C1 segment of cervical spinal cord (tissue), 14 donors: ENCODE data around the gene SRMS.
"Not testable (repeated sequence)": the region's sequence is repeated elsewhere in the genome, so short reads cannot be mapped to it uniquely, and the experiment has no call there.

Source experiments
- DNase-seq, 14 donors: peaks; one replicate each; lab custom pipeline; 2025; lab: John Stamatoyannopoulos, UW

Gene SRMS

DNA sequence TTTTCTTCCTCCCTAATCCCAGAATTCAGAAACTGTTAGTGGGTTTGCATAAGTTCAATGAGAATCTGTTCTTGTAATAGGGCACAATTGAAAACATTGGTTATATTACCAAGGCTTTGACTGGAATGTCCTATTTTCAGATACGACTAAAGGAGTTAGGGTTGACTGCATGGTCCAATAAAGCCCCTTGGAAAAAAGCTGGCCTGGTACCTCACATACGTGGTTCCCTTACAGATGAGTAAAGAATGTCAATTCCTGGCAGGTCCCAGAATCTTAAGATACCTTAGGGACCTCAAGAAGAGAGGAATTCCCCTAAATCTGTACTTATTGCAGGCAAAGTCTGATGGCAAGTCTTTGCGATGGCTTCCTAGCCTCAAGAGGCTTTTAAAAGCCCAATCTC is 22.4 kb downstream of the SRMS start:
- DNase-seq, result no peak

DNA sequence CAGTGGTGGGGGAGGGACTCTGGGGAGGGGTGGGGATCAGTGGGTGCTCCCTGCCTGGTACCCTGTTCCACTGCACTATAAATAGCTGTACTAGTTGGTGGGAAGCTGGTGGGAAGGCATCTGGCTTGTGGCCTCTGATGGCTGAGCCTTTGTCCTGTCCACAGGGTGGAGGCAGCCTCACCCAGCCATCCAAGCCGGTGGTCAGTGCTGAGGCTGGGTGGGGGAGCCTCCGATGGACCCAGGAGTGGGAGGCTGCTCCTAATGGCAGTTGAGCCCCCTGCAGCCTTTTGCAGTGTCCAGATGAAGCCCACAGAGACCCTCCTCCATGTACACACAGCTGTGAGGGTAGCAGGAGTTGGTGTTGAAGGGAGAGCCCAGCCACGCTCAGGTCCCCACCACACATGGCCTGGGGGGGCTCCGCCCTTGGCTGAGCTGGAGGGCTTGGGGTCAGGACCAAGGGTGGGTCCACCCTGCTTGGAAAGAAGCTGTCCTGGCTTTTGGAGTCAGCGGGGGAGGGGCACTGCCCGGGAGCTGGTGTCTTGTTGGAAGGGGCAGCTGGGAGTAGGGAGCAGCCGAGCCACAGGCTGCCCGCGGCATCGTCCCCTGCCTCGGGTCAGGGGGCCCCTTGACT is 24.5 kb downstream of the SRMS start:
- no peak for DNase-seq

DNA sequence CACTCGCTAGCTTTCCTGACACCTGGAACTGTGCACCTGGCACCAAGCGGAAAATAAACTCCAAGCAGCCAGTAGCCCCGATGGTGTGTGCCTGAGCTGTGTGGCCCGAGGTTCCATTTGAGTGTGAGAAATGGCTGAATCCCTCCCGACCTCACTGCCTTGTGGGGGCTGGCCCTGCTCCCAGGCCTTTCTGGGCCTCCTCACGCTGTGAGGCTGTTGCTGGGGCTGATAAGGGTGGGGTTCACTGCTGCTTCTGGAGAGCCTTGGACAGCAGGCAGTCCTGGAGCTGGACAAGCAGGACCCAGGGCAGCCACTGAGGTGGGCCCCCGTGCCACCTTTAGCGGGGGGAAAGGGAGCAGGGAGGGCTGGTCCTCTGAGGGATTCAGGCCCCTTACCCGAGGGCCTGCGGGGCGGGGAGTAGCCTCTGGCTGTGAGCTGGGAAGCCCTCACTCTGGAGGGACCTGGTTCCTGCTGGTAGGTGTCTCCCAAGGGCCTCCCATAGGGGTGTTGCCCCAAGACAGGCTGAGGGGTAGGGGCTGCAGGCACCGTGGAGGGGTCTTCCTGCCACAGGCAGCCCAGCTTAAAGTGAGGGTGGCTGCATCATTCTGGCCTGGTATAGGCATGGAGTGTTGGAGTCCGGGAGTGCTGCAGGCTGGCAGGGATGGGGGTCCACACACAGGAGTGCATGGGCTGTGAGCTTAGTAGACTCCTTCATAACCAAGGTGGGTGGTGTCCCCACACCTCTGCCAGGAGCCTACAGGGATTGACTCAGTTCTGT is 25.3 kb downstream of the SRMS start:
- no peak for DNase-seq

DNA sequence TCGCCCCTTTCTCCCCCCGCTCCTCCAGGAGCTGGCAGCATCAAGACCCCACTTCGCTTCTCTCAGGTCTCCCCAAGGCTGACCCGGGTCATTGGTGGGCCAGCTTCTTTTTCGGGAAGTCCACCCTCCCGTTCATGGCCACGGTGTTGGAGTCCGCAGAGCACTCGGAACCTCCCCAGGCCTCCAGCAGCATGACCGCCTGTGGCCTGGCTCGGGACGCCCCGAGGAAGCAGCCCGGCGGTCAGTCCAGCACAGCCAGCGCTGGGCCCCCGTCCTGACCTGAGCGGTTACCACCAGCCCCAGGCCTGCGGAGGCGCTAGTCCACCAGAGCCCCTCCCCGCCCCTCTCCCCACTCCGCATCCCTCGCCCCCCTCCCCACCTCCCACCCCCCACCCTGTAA is 25.9 kb downstream of the SRMS start:
- no peak for DNase-seq

DNA sequence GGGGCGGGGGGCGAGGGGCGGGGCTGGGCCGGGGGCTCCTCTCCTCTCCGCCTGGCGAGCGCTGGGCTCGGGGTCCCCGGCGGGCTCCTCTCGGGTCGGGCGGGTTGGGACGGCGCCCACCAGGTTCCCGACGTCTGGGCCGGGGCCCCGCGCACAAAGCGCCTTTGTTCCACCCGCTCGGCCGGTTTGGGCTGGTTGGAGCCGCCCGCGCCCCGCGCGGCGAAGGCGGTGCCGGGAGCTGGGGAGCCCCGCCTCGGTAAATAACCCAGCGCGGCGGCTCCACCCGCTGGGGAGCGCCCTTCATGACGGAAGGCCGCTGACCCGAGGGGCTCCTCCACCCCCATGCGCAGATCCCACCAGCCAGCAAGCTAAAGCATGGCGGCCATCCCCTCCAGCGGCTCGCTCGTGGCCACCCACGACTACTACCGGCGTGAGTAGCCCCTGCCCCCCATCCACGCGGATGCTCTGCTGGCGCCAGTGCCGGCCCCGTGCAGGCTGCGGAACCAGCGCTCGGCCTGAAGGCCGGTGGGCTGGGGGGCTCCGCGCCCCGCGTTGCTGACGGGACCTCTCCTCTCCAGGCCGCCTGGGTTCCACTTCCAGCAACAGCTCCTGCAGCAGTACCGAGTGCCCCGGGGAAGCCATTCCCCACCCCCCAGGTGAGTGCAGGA is 26.5 kb downstream of the SRMS start:
- peak in 13 of 14 donors; percentile 11 to 85 (median 70) for DNase-seq

DNA sequence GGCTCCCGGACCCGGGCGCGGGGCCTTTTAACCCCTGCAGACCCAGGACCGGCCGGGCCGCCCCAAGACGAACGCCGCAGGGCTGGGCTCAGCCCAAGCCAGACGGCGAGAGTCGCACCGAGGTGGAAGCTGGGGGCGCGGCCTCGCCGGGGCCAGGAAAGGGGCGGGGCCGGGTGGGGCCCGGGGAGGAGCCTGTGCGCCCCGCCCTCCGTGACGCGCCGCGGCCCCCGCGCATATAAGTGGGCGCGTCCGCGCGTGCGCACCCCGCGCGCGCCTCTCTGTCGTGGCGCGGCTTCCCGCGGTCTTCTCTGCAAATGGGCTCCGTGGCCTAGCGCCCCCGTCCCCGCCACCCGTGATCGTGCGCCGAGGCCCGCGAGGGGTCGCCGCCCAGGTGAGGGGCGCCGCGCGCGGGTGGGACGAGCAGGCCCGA is 27.0 kb downstream of the SRMS start, which contains the start of gene PPDPF:
PPDPF (plus strand) TSS at position 262 of the 430 bp plus-strand sequence. CDS start 544 bp downstream, outside the sequence.
- DNase-seq, result peak in 13 of 14 donors; percentile 37 to 89 (median 70)

DNA sequence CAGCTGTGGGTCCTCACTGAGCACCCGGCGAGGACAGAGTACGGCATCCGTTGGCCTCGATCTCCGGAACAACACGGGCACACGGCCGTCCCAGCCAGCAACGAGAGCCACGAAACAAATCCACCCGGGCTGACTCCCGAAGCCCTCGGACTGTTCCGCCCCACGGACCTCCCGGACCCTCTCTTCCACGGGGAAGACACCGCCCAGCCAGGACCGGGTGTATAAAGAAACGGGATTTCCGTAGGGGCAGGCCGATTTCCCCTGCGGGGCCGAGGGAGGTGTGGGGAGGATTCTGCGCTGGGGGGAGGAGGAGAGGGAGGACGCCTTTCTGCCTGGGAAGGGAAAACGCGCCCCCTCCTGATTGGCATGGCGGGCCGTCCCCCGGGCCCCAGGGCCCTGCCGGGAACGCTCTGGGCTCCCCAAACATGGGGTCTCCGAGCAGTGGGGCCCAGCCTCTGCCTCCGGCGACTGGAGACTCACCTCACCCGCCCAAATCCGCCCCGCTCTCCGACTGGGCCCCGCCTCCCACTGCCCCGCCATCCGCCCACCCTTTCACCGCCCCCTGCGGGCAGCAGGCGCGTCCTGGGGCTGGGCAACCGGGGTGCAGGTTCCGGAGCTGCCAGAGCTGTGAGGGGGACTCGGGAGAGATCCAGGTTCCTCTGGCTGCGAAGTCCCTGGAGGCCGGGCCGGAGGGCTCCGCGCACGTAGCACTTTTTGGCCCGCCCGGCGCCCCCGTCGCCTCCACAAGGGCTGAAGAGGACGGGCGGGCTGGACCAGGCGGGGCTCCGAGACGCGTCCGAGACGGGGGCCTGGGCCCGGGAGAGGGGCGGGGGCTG is 27.7 kb downstream of the SRMS start:
- peak in 5 of 14 donors; percentile 57 to 72 (median 62) for DNase-seq

DNA sequence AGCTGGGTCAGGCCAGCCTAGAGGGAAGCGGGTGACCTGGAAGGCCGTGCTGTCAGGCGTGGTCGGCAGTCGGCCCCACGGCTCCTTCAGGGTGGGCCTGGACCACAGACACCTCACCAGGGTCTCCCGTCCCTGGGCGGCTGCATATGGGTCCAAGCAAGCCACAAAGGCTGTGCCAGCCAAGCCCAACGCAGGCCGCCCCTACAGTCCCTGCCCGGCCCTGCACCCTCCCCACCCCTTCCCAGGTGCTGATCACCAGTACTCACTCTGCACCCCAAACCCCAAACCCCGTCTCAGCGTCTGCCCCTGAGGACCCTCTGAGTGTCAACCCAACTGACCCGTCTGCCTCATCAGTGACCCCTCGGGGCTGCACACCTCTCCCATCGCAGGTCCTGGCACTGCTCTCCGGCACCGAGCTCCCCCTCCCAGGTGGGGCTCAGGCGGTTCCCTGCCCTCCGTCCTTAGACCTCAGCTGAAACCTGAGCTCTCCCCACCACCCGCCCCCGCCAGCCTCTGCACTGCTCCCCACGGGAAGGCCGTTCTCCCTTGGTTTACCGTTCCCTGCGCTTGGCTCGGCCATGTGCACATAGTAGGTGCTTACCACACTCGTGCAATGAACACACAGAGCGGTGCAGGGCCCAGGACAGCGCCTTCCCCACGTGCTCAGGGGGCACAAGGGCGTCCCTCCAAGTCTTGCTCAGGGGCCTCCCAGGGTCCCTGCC is 28.4 kb downstream of the SRMS start:
- no peak for DNase-seq

DNA sequence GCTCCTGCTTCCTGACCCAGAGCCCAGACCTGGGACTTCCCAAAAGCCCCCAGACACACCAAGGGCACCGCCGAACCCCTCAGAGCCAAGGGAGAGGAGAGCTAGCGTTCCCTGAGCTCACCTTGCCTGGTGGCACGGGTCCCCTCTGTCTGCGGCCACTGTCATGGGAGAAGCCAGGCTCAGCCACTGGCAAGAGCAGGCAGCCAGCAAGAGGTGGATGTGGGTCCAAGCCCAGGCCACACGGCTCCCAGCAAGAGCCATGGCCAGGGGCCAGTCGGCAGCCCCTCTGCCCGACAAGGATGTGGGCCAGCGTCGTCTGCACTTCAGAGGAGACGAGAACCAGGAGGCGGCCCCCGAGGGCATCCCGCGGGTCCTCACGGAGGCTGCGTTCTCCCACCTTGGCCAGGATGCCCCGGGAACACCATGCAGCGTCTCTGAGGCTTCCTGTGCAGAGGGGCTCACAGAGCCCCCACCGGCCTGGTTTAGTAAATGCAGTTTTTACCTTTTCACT is 29.1 kb downstream of the SRMS start:
- peak in 1 of 14 donors; percentile 70 for DNase-seq

DNA sequence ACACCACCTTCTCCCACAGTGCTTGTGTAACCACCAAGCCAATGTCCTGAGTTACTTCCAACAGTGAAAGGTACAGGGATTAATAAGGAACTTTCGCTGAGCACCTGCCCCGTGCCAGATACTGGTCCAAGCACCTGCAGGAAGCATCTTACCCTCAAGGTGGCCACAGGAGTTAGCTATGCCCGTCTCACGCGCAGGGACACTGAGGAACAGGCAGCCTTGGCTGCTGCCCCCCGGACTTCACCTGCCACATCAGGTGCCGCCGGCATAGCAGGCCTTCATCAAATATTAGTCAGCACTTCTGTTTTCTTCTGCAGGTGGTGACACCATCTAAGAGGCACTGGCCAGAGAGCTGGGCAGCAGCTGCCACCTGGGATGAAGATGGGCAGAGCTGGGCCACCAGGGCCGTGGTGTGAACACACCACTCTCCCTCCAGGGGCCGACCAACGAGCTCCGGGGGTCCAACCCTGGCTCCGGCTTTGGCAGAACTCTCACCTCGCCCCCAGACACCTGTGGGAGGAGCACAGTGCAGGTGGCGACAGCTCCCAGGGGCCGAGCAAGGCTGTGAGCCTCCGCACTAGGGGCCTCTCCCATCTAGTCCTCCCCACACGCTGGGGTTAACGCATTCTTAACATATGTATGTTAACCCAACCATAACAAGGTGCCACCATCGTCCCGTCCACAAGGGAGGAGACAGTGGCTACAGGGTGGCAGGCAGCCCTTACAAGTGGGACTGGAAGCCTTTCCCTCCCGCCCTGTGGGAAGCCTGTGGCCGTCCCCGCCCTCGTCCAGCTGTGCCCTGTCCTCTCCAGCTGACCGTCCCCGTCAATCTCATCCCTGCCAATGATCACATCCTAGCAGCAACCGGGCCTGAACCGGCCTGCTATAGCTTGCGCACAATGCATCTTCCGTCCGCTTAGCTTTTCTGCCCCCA is 29.9 kb downstream of the SRMS start:
- no peak for DNase-seq

DNA sequence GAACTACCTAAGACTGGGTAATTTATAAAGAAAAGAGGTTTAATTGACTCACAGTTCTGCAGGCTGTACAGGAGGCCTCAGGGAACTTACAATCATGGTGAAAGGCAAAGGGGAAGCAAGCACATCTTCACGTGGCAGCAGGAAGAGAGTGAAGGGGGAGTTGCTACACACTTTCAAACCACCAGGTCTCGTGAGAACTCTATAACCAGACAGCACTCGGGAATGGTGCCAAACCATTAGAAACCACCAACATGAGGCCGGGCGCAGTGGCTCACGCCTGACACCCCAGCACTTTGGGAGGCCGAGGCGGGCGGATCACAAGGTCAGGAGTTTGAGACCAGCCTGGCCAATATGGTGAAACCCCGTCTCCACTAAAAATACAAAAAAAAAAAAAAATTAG is 33.0 kb downstream of the SRMS start:
- not testable (repeated sequence) for DNase-seq

DNA sequence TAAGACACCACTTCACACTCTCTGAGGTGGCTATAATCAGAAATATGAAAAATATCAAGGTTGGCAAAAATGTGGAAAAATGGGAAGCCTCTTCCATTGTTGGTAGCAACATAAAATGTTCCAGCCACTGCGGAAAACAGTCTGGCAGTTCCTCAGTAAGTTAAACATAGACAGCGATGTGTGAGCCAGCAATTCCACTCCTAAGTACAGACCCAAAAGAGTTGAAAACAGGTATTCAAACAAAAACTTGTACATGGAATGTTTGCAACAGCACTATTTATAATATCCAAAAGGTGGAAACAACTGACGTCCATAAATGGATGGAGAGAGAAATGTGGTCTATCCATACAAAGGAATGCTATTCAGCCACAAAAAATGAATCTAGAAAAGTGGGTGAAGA is 34.3 kb downstream of the SRMS start:
- no peak for DNase-seq

DNA sequence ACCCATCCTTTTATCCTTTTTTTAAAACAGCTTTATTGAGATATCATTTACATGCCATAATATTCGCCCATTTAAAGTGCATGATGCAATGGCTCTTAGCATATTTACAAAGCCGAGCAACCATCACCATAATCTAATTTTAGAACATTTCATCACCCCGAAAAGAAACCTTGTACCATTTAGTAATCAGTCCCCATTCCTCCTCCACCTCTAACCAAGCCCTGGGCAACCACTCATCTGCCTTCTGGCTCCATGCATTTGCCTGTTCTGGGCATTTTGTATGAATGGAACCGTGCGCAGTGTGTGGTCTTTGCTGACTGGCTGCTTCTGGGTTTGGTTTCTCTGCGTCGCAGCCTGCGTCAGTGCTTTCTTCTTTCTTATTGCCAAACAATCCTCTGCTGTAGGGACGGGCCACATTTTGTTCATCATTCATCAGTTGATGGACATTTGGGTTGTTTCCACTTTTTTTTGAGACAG is 38.4 kb downstream of the SRMS start:
- no peak for DNase-seq

DNA sequence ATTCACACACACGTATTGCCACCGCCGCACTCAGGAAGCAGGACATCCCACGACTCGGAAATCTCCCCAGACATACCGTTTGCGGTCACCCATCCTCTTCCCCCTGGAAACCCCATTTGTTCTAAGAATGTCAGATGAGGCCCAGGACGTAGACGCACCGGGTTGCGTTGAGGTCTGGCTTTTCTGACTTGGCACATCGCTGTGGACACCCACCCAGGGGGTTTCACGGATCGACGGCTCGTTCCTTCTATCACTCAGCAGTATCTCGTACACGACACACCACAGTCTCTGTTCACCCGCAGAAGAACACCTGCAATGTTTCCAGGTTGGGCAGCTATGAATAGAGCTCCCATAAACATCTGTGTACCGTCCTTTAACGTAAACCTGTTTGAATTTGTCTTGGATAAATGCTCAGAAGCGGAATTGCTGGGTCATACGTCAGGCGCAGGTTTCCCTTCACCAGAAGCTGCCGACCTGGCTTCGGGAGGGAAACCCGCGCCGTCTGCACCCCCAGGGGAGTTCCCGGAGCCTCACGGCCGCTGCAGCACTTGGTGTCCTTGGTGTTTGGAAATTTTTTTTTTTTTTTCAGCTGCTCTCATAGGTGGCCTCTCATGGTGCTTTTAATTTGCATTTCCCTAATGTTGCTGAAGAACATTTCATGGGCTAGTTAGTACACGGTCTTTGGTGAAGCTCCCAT is 39.3 kb downstream of the SRMS start:
- DNase-seq, result no peak

DNA sequence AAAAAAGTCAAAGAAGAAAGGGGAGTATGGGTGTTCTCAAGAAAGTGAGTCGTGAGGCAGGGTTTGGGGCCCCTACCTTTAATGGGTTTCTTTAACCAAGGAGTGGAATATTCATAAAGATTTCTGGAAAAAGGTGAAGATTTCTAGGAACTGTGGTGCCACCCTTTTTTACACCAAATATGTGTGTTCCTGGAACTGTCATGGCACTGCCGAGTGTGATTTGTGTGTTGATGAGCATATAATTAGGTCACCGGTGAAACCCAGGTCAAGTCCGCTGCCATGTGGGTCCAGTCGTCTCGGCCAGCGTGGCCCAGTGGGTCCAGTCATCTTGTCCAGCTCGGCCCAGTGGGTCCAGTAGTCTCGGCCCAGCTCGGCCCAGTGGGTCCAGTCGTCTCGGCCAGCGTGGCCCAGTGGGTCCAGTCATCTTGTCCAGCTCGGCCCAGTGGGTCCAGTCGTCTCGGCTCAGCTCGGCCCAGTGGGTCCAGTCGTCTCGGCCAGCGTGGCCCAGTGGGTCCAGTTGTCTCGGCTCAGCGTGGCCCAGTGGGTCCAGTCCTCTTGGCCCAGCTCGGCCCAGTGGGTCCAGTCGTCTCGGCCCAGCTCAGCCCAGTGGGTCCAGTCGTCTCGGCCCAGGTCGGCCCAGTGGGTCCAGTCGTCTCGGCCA is 40.3 kb downstream of the SRMS start:
- DNase-seq, result no peak

DNA sequence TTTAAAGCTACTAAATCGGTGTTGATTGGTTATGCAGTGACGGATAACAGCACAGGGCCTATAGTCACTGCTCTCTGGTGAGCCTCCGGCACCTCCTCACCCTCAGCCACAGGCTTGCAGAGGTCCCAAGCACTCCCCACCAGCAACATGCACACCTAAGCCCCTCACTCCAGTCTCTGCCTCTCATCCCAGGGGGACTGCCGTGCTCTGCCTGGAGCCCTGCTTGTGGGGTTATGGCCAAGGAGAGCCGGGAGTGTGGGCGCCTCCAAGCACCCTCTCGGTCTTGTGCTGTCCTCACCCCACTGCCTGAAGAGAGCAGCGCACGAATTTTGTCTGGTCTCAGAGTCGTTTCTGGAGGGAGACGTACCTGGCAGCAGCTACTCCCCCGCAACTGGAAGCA is 41.8 kb downstream of the SRMS start:
- no peak for DNase-seq

DNA sequence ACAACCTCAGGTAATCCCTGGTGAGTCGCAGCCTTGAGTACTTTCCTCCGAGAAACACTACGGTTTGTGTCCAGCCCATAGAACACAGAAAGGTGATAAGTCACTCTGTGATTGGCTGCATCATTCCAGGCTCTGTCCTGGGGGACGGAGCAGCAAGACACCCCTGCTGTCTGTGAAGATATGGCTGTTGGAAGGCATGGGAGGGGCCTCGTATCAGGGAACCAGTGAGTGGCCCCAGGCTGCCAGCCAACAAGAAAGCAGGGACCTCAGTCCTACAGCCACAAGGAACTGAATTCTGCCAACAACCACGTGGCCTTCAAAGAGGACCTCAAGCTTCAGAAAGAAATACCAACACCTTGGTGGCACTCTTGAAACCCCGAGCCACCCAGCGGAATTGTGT is 42.3 kb downstream of the SRMS start:
- no peak for DNase-seq

DNA sequence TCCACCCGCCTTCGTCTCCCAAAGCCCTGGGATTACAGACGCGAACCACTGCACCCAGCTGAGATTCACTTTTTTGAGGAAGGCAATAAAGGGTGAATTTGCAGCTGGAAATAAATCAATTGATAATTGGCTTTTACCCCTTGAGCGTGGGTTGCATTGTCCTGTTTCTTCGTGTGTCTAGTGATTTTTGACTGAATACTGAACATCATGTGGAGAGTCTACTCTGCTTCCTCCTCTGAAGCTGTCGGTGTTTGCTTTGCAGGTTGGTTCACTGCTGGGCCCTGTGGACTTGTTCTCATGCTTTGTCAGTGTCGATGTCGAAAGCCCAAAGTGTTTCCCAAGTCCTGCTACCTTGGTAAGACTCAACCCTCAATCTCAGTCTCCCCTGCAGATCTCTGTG is 42.9 kb downstream of the SRMS start:
- no peak for DNase-seq
